Activated naive CD8-positive, alpha-beta T cell treated with anti-CD3 and anti-CD28 coated beads, Interleukin-2, amount 50 U/mL, for 24 hours (primary cell): ENCODE data around the gene TCP1.

Experiments
- ATAC-seq: fragments of 150-1000 bp; cut with Tn5 transposase; one replicate; pipeline ENCODE4 v1.10.0; 2021
- DNase-seq: peaks from one replicate; pipeline ENCODE4 v3.0.0; 2021
- H3K27ac Mint-ChIP-seq: one replicate; pipeline ENCODE4 v1.8.0; 2021; ENCODE audit warnings: mild to moderate bottlenecking, mixed read lengths
- H3K27me3 Mint-ChIP-seq: one replicate; pipeline ENCODE4 v1.8.0; 2021; ENCODE audit warnings: mixed read lengths
- H3K36me3 Mint-ChIP-seq: one replicate; pipeline ENCODE4 v1.8.0; 2021; ENCODE audit warnings: low read depth, mixed read lengths
- H3K4me1 Mint-ChIP-seq: one replicate; pipeline ENCODE4 v1.8.0; 2021; ENCODE audit warnings: mixed read lengths
- H3K4me3 Mint-ChIP-seq: one replicate; pipeline ENCODE4 v1.8.0; 2021; ENCODE audit warnings: mild to moderate bottlenecking, moderate library complexity, mixed read lengths
- H3K9me3 Mint-ChIP-seq: one replicate; pipeline ENCODE4 v1.8.0; 2021; ENCODE audit warnings: mixed read lengths

The TCP1 gene

GRCh38 chr6:159789377-159790148 is at the start of gene TCP1:
Gene TCP1, minus strand, starts transcription at chr6:159789602. Its CDS starts 134 bp downstream, at chr6:159789468.
- Mint-ChIP-seq H3K4me3 (peak within 1 kb of the TSS; percentile 91), H3K36me3 (peaks cover 73% of the 10 kb centered on the region), H3K4me1 (peaks cover 76% of the 10 kb centered on the region), H3K9me3 (no peaks in the 10 kb centered on the region), H3K27me3 (peaks cover 3% of the 10 kb centered on the region), H3K27ac (peak within 1 kb of the TSS; percentile 99)
- DNase-seq (peak; percentile 99), ATAC-seq (peak; percentile 81)

- Mint-ChIP-seq H3K36me3 (no peaks in the 10 kb centered on the region), H3K4me3 (no peak overlapping the region), H3K27me3 (no peaks in the 10 kb centered on the region), H3K27ac (no peak overlapping the region), H3K4me1 (peaks cover 4% of the 10 kb centered on the region), H3K9me3 (no peaks in the 10 kb centered on the region)
- ATAC-seq (no peak), DNase-seq (no peak)
Observed at GRCh38 chr6:159838020-159838744, 48.8 kb upstream of the TCP1 start.

GRCh38 chr6:159837511-159837910 is 48.1 kb upstream of the TCP1 start:
- H3K27ac Mint-ChIP-seq: no peak overlapping the region
- no peaks in the 10 kb centered on the region for H3K9me3 Mint-ChIP-seq
- no peak for DNase-seq
- no peak for ATAC-seq
- peaks cover 5% of the 10 kb centered on the region for H3K4me1 Mint-ChIP-seq
- no peak overlapping the region for H3K4me3 Mint-ChIP-seq
- H3K36me3 Mint-ChIP-seq: no peaks in the 10 kb centered on the region
- no peaks in the 10 kb centered on the region for H3K27me3 Mint-ChIP-seq

DNA sequence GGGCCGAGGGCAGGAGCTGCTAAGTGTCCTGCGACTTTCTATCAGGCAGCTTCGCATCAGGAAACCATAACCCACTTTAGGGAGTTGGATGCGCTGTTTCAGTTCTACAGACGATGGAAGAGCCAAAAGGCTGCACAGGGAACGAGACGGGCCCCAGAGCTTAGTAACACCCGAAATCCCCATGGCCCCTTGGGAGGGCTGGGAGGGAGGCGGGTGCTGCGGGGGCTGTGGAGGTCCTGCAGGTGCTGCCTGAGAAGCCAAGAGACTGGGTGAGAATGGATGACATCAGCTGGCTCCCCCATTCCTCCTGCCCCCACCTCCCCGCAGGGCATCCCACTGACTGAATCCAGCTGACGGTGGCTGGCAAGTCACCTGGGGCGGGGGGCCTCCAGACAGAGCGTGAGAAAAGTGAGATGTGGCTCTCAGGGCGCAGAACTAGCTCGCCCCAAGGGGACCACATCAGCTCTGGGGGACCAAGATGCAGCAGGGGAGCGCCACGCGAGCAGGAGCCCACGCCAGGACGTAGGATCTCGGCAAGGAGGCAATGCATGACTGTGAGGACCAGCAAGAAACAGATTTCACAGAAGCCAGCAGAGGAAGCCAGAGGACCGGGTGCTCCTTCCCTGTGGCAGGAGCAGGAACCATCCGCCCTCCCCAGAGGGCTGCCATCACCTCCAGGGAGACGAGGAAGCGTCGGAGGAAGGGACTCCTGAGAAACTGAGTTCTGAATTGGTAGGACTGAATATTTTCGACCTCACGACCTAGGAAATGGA is 47.5 kb upstream of the TCP1 start:
- no peaks in the 10 kb centered on the region for H3K9me3 Mint-ChIP-seq
- no peak overlapping the region for H3K4me3 Mint-ChIP-seq
- ATAC-seq: no peak
- no peaks in the 10 kb centered on the region for H3K36me3 Mint-ChIP-seq
- no peak for DNase-seq
- peaks cover 5% of the 10 kb centered on the region for H3K4me1 Mint-ChIP-seq
- no peak overlapping the region for H3K27ac Mint-ChIP-seq
- H3K27me3 Mint-ChIP-seq: no peaks in the 10 kb centered on the region

DNA sequence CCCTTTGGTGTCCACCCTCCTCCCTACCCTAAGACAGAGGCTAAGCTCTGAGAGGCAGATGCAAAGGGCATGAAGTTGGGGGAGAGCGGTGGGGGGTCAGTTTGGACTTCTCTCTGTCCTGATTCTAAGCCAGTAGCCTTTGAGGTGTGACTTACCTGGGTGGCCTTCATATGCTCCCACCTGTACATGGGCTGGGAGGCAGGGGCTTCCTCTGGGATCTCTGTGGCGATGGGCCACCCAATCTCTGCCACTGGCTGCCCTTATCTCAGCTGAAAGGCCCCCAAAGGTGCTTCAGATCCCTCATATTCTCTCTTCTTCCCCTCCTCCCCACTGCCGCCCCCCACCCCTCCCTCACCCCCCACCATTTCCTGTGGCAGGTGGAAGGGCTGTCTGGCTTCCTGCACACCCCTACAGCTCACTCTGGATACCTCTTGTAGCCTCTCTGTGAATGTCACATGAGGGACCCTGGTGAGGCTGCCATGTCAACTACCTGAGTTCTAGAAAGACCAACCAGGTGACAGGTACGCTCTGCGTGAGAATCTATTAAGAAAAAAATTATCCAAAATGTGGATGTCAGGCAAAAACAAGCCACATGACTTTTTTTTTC is 44.7 kb upstream of the TCP1 start:
- no peak for ATAC-seq
- Mint-ChIP-seq H3K4me1 (peaks cover 11% of the 10 kb centered on the region), H3K27me3 (no peaks in the 10 kb centered on the region), H3K9me3 (no peaks in the 10 kb centered on the region), H3K36me3 (no peaks in the 10 kb centered on the region), H3K4me3 (no peak overlapping the region), H3K27ac (no peak overlapping the region)
- DNase-seq: no peak

DNA sequence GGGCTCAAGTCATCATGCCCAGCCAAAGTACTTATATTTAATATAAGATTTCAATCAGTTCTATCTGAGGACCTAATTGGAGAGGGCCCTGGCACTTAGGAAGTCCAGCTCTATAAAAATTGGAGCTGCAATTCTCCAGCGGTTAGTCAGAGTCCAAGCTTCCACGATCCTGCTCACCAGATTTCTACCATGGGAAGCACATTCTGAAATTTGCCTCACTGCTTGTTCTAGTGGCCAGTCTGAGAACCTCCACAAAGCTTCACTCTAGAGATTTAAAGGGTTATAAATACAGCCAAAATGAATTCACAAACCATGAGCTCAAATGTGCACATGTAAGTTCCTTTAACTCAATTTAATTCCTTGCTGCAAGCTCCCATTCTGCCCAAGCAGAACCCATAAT is 44.2 kb upstream of the TCP1 start:
- Mint-ChIP-seq H3K4me1 (peaks cover 11% of the 10 kb centered on the region), H3K4me3 (no peak overlapping the region), H3K9me3 (no peaks in the 10 kb centered on the region), H3K27ac (no peak overlapping the region), H3K36me3 (no peaks in the 10 kb centered on the region), H3K27me3 (no peaks in the 10 kb centered on the region)
- ATAC-seq (no peak), DNase-seq (no peak)

- peaks cover 11% of the 10 kb centered on the region for H3K4me1 Mint-ChIP-seq
- H3K36me3 Mint-ChIP-seq: no peaks in the 10 kb centered on the region
- DNase-seq (no peak), ATAC-seq (no peak)
- H3K9me3 Mint-ChIP-seq: no peaks in the 10 kb centered on the region
- H3K27ac Mint-ChIP-seq: no peak overlapping the region
- no peaks in the 10 kb centered on the region for H3K27me3 Mint-ChIP-seq
- H3K4me3 Mint-ChIP-seq: no peak overlapping the region
Observed at GRCh38 chr6:159832946-159833345, 43.5 kb upstream of the TCP1 start.

GRCh38 chr6:159831373-159831679 is 41.9 kb upstream of the TCP1 start:
- peaks cover 11% of the 10 kb centered on the region for H3K4me1 Mint-ChIP-seq

GRCh38 chr6:159830501-159831372 is 41.3 kb upstream of the TCP1 start:
- H3K4me3 Mint-ChIP-seq: no peak overlapping the region
- ATAC-seq (no peak), DNase-seq (no peak)
- no peak overlapping the region for H3K27ac Mint-ChIP-seq
- no peaks in the 10 kb centered on the region for H3K27me3 Mint-ChIP-seq
- no peaks in the 10 kb centered on the region for H3K36me3 Mint-ChIP-seq
- H3K9me3 Mint-ChIP-seq: no peaks in the 10 kb centered on the region
- peaks cover 11% of the 10 kb centered on the region for H3K4me1 Mint-ChIP-seq

More at GRCh38 chr6:159831373-159831679, 41.9 kb upstream of the TCP1 start:
- Mint-ChIP-seq H3K9me3 (no peaks in the 10 kb centered on the region), H3K27ac (no peak overlapping the region), H3K36me3 (no peaks in the 10 kb centered on the region), H3K4me3 (no peak overlapping the region), H3K27me3 (no peaks in the 10 kb centered on the region)
- ATAC-seq: no peak
- no peak for DNase-seq

GRCh38 chr6:159829526-159829925 is 40.1 kb upstream of the TCP1 start:
- Mint-ChIP-seq H3K36me3 (no peaks in the 10 kb centered on the region), H3K4me1 (peaks cover 11% of the 10 kb centered on the region), H3K4me3 (no peak overlapping the region), H3K27ac (no peak overlapping the region), H3K27me3 (no peaks in the 10 kb centered on the region), H3K9me3 (no peaks in the 10 kb centered on the region)
- DNase-seq (no peak), ATAC-seq (no peak)

GRCh38 chr6:159828074-159828473 is 38.7 kb upstream of the TCP1 start:
- Mint-ChIP-seq H3K9me3 (no peaks in the 10 kb centered on the region), H3K4me3 (no peak overlapping the region), H3K4me1 (peaks cover 7% of the 10 kb centered on the region), H3K27me3 (no peaks in the 10 kb centered on the region), H3K27ac (no peak overlapping the region), H3K36me3 (no peaks in the 10 kb centered on the region)
- DNase-seq (no peak), ATAC-seq (no peak)

GRCh38 chr6:159826968-159827647 is 37.7 kb upstream of the TCP1 start:
- ATAC-seq (no peak), DNase-seq (no peak)
- Mint-ChIP-seq H3K27ac (no peak overlapping the region), H3K36me3 (no peaks in the 10 kb centered on the region), H3K27me3 (no peaks in the 10 kb centered on the region), H3K9me3 (no peaks in the 10 kb centered on the region), H3K4me3 (no peak overlapping the region), H3K4me1 (peaks cover 5% of the 10 kb centered on the region)

DNA sequence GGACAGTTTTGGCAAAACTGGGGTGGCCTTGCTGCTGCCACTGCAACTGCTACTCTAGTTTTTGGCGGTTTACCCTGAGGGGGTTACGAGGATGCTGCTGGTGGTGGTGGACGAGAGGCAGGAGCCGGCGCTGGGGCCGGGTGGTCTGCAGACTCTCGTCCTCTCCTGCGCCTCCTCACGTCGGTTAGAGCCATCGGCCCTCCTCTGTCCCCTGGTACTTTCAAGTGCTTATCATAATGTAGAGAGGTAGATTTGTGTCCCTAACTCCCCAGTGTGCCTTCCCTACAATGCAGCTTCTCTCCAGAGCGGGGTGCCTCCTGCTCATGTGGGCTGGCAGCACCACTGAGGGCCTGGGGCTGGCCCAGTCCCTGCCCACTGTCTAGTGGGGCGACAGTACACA is 36.6 kb upstream of the TCP1 start:
- peaks cover 5% of the 10 kb centered on the region for H3K4me1 Mint-ChIP-seq
- ATAC-seq (no peak), DNase-seq (no peak)
- no peaks in the 10 kb centered on the region for H3K9me3 Mint-ChIP-seq
- H3K36me3 Mint-ChIP-seq: no peaks in the 10 kb centered on the region
- H3K4me3 Mint-ChIP-seq: no peak overlapping the region
- no peaks in the 10 kb centered on the region for H3K27me3 Mint-ChIP-seq
- H3K27ac Mint-ChIP-seq: no peak overlapping the region
